ENCODE data around the gene ZNF799.
"Not testable (repeated sequence)": the region's sequence is repeated elsewhere in the genome, so short reads cannot be mapped to it uniquely, and the experiment has no call there.

DNA sequence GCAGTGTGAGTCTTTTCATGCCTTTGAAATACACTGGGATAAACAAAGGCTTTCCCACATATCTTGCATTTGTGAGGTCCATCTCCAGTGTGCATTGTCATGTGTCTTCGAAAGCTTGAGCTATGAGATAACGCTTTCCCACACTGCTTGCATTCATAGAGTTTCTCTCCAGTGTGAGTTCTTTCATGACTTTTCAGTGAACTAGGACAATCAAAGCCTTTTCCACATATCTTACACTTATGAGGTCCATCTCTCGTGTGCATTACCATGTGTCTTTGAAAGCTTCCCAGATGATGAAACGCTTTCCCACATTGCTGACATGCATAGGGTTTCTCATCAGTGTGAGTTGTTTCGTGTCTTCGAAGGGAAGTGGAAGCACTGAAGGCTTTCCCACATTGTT is 9.9 kb downstream of the ZNF799 start:
- TF ChIP-seq, protein P1, sequence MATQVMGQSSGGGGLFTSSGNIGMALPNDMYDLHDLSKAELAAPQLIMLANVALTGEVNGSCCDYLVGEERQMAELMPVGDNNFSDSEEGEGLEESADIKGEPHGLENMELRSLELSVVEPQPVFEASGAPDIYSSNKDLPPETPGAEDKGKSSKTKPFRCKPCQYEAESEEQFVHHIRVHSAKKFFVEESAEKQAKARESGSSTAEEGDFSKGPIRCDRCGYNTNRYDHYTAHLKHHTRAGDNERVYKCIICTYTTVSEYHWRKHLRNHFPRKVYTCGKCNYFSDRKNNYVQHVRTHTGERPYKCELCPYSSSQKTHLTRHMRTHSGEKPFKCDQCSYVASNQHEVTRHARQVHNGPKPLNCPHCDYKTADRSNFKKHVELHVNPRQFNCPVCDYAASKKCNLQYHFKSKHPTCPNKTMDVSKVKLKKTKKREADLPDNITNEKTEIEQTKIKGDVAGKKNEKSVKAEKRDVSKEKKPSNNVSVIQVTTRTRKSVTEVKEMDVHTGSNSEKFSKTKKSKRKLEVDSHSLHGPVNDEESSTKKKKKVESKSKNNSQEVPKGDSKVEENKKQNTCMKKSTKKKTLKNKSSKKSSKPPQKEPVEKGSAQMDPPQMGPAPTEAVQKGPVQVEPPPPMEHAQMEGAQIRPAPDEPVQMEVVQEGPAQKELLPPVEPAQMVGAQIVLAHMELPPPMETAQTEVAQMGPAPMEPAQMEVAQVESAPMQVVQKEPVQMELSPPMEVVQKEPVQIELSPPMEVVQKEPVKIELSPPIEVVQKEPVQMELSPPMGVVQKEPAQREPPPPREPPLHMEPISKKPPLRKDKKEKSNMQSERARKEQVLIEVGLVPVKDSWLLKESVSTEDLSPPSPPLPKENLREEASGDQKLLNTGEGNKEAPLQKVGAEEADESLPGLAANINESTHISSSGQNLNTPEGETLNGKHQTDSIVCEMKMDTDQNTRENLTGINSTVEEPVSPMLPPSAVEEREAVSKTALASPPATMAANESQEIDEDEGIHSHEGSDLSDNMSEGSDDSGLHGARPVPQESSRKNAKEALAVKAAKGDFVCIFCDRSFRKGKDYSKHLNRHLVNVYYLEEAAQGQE (IDR thresholded peaks at IDR 0.05; ENCODE audit: insufficient replicate concordance, low read depth), result not testable (repeated sequence)
- TF ChIP-seq GABPA, POLR2AphosphoS5 (IDR thresholded peaks at IDR 0.05; ENCODE audit: low read depth): not testable (repeated sequence)
